GM18867 (cell line): ENCODE measurements around the gene CEMIP2.
"Not testable (repeated sequence)": the region's sequence is repeated elsewhere in the genome, so short reads cannot be mapped to it uniquely, and the experiment has no call there.

ENCODE experiments used
- ATAC-seq: cut with Tn5 transposase; IDR thresholded peaks from one replicate; pipeline ENCODE4 v1.9.1; 2021; ENCODE audit warnings: mild to moderate bottlenecking, moderate library complexity; ENCODE audit not compliant: unreplicated experiment

CEMIP2 gene

DNA sequence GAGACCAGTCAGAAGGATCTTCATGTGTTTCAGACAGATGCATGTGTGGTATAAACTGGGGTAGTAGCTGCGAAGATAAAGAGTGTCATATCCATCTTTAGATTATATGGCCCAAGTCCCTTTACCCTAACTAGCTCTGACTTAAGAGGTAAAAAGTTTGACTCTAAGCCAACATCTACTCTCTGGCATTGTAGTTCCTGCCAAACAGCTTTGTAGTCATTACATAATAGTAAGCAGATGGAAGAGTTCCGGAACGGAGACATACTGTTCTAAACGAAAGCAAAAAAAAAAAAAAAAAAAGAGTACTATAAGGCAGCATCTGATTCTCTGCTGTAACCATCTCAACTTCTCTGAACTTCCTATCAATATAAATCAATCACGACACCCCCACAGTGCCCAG, 48.8 kb downstream of the CEMIP2 start:
- ATAC-seq = no peak

GRCh38 chr9:71719088-71719487, 49.2 kb downstream of the CEMIP2 start:
- ATAC-seq = no peak

DNA sequence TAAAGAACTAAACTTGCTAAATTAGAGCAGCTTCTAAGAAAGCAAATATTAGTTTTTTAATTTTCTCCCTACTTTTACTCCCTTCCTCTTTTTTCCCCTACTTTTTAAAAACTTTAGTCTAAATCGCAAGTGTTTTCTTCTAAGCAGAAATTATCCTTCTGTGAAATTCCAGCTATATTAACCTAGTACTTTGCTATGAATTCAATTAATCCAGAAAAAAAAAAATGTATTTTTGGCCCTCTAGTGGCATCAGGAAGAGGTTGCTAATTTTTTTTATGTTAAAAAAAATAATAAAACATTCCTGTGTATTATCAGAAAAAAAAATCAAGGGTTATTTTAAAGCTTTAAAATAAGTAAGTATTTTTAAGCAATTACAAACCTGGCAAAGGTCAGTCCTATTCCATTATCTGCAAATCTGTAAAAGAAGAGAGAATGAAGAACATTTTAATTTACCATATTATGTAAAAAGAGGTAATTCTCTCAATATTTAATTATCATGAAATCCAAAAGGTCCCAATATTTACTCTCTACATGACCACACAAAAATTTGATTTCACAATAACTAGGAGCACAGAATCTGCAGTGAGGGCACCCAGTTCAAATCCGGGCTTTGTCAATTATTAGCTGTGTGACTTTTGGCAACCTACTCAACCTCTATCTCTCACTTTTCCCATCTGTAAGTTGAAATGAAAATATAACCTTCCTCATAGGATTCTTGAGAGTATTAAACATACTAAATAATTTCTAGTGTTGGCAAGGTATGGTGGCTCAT, 52.0 kb downstream of the CEMIP2 start:
- no peak for ATAC-seq

- ATAC-seq = no peak
Measured at GRCh38 chr9:71710856-71711255, 57.5 kb downstream of the CEMIP2 start.

DNA sequence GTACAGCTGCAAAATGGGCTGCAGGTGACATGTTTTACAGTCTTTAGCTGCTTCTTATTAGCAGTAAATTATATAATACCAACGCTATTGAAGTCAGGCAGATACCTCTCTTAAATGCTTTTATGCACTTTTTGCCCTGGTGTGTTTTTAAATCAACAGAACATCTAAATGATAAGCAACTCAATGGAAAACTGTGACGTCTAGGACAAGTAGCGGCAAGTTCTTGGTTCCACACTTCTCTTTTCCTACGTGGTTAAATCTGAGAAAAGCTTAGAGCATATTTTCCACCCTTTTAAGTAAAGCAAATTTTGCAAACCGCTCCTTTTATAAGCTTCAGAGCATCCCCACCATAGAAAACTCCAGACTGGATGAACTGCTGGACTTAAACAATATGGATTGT, 58.1 kb downstream of the CEMIP2 start:
- ATAC-seq = no peak

GRCh38 chr9:71709384-71709783, 58.9 kb downstream of the CEMIP2 start:
- no peak for ATAC-seq

- ATAC-seq = no peak
Measured at GRCh38 chr9:71706176-71706575, 62.1 kb downstream of the CEMIP2 start.

GRCh38 chr9:71704796-71705195, 63.5 kb downstream of the CEMIP2 start:
- no peak for ATAC-seq

GRCh38 chr9:71703172-71703872, 65.0 kb downstream of the CEMIP2 start:
- ATAC-seq = no peak

DNA sequence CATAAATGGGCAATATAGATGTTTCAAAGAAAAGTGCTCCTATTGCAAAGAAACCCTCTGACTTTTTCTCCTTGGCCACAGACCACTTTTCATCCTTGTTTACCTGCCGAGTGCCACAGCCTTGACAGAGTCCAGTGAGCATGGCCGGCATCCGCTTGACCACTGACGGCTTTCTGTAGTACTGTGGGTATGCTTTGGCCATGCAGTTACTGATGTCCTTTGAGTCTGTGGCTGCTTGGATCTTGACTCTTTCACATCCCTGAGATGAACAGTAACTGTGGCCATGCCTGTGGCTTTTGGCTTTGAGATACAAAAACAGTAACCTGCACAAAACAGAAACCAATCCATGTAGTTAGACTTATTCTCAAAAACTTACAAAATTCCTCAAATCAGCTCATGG, 70.4 kb downstream of the CEMIP2 start:
- no peak for ATAC-seq

GRCh38 chr9:71694332-71694731, 74.0 kb downstream of the CEMIP2 start:
- ATAC-seq = no peak

DNA sequence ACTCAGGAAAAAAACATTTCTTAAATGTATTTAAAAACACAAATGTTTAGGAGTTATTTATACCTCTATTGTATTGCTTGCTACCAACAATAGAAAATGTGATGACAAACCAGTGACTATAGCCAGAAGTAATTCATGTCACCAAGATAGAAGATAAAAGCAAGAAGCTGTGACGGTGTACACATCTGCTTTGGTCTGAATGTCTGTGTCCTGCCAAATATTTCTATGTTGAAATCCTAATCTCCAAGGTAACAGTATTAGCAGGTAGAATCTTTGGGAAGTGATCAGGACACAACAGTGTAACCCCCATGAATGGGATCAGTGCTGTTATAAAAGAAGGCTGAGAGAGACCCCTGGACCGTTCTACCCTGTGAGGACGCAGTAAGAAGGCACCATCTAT, 74.7 kb downstream of the CEMIP2 start:
- ATAC-seq = no peak

DNA sequence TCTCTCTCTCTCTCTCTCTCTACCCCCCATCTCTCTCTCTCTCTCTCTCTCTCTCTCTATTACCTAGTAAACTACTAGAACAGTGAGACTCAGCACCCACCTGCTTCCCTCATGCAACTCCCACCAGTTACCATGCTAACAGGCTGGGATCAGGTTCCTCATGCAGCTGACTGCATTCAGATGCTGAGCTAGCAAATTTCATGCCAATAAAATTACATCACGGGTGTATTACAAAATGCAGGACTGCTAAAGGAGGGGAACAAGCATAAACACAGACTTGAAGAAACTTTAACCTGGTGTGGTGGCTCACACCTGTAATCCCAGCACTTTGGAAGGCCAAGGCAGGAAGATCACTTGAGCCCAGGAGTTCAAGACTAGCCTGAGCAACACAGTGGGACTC, 76.0 kb downstream of the CEMIP2 start:
- ATAC-seq = no peak

DNA sequence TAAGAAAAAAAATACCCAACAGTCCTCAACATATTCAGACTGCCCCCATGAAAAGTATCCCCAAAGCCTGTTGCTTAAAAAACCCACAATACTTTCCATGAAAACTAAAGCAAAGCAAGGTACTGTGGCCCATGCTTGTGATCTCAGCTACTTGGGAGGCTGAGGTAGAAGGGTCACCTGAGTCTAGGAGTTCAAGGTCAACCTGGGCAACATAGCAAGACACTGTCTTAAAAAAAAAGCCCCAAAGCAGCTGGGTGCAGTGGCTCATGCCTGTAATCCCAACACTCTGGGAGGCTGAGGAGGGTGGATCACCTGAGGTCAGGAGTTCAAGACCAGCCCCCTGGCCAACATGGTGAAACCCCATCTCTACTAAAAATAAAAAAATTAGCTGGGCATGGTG, 76.7 kb downstream of the CEMIP2 start:
- not testable (repeated sequence) for ATAC-seq

DNA sequence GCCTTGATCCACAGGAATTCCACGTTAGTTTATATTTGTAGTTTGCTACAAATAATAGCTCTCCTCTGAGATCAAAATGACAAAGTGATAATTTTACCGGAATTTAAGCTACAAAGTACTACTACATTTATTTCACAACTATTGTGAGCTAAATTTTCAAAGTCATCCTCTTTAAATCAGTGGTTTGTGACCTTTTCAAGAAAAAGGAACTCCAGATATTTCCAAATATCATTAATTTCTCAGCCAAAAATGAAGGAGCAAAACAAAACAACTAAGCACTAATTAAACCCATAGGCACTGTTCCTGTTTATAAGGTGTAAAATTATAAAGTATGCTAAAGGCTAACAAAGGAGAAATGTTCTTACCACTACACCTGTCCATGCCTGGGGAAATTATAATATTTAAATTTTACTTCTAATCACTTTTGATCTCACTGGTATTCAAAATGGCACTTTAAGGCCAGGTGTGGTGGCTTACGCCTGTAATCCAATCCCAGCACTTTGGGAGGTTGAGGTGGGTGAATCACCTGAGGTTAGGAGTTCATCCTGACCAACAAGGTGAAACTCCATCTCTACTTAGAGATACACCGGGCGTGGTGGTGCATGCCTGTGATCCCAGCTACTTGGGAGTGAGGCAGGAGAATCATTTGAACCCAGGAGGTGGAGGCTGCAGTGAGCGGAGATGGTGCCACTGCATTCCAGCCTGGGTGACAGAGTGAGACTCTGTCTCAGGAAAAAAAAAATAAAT, 77.5 kb downstream of the CEMIP2 start:
- no peak for ATAC-seq

DNA sequence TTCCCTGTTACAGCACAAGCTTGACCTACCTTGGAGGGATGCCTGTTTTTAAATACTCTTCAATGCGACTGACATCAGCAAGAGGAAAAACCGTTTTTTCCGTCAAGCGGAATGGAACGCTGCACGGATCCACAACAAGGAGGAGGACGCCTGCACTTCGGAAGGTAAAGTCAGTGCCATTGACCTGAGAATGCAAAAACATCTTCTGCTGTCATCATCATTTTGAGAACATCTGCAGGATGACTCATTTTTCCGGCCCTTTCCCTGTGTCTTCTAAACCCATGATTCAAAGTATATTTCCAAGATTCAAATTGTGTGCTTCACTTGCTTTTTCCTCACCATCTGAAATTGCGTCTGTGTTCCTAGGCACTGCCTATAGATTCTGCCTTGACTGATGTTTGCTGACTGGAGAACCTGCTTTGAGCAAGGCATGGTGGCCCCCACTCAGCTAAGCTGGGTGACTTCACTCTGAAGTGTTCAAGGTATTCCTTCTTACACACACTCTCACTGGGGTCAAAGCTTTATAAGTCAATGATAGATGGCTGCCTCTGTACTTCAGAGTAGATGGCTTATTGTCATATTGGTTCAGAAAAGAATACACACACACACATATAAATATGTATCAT, 78.1 kb downstream of the CEMIP2 start:
- ATAC-seq = no peak

DNA sequence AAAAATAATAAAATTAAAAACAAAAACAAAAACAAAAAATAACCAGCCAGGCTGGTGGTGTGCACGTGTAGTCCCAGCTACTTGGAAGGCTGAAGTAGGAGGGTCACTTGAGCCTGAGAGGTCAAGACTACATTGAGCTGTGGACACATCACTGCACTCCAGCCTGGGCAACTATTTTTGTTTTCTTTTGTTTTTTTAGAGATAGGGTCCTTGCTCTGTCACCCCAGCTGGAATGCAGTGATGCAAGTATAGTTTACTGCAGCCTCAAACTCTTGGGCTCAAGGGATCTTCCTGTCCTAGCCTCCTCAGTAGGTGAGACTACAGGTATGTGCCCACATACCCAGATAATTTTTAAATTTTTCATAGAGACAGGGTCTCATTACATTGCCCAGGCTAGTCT, 80.6 kb downstream of the CEMIP2 start:
- no peak for ATAC-seq

GRCh38 chr9:71685988-71686387, 82.3 kb downstream of the CEMIP2 start:
- no peak for ATAC-seq

- no peak for ATAC-seq
Measured at GRCh38 chr9:71685394-71685793, 82.9 kb downstream of the CEMIP2 start.

- no peak for ATAC-seq
Measured at GRCh38 chr9:71684566-71684965, 83.7 kb downstream of the CEMIP2 start.

DNA sequence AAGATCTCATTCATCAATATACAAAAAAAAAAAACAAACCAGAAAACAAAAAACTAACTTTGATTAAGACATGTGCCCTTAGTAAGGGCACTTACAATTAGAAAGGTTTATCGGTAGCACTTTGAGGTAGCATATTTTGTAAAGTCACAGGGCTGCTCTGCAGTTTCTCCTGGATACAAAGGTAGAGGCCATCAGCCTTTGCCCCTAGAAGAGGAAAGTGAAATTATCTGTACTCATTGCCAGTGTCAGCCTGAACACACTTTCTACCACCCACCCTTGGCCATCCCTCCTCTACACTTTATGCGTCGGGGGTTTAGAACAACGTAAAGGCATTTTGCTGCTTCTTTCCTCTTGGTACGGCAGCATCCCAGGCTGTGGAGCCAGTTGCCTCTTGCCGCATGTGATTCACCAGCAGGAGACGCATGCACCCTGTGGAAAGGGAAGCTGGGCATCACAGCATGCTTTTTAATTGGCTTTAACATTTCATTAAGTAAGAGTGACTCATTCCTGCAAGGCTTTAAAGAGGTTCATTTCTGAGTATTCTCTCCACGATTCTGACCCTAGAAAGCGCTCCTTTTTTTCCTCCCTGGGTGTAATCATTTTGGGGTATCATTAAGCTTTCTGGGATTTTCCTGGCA, 84.6 kb downstream of the CEMIP2 start:
- ATAC-seq = no peak
